Hepatocyte (in vitro differentiated cells): ENCODE measurements around the gene FOXN3. TPM values are rescaled to one million over a fixed set of nuclear protein-coding genes. Genes with fewer than 3 reads are reported as not detected.

Source experiments
- DNase-seq: peaks from one replicate; pipeline ENCODE4 v3.0.0-alpha.2; 2016; ENCODE audit warnings: low spot score
- H2AFZ ChIP-seq: fragments of 200-600 bp; sonication (generic); 2 replicates; pipeline ENCODE4 v1.6.0; 2016; ENCODE audit warnings: antibody characterized with exemption, mild to moderate bottlenecking
- H3K27ac ChIP-seq: fragments of 200-600 bp; sonication (generic); 2 replicates; pipeline ENCODE4 v1.5.1; 2016; ENCODE audit warnings: mild to moderate bottlenecking
- H3K27me3 ChIP-seq: fragments of 200-600 bp; sonication (generic); 2 replicates; pipeline ENCODE4 v1.6.1; 2016
- H3K36me3 ChIP-seq: fragments of 200-600 bp; sonication (generic); replicated peaks from 2 replicates; pipeline ENCODE4 v1.5.1; 2016; ENCODE audit warnings: low read depth; ENCODE audit not compliant: insufficient read depth
- H3K4me1 ChIP-seq: fragments of 200-600 bp; sonication (generic); 2 replicates; pipeline ENCODE4 v1.5.1; 2016; ENCODE audit warnings: mild to moderate bottlenecking, moderate library complexity; ENCODE audit not compliant: insufficient read depth
- H3K4me2 ChIP-seq: fragments of 200-600 bp; sonication (generic); 2 replicates; pipeline ENCODE4 v1.6.0; 2016
- H3K4me3 ChIP-seq: fragments of 200-600 bp; sonication (generic); 2 replicates; pipeline ENCODE4 v1.5.1; 2016; ENCODE audit warnings: mild to moderate bottlenecking
- H3K79me2 ChIP-seq: fragments of 200-600 bp; sonication (generic); 2 replicates; pipeline ENCODE4 v1.6.0; 2017; ENCODE audit warnings: mild to moderate bottlenecking
- H3K9me2 ChIP-seq: fragments of 200-600 bp; sonication (generic); replicated peaks from 2 replicates; pipeline ENCODE4 v1.6.0; 2017; ENCODE audit warnings: mild to moderate bottlenecking; ENCODE audit not compliant: insufficient read depth
- H3K9me3 ChIP-seq: fragments of 200-600 bp; sonication (generic); 2 replicates; pipeline ENCODE4 v1.5.1; 2016; ENCODE audit warnings: low read depth, mild to moderate bottlenecking
- H4K20me1 ChIP-seq: fragments of 200-600 bp; sonication (generic); 2 replicates; pipeline ENCODE4 v1.6.0; 2016; ENCODE audit warnings: mild to moderate bottlenecking; ENCODE audit not compliant: insufficient read depth, poor library complexity, severe bottlenecking
- CTCF ChIP-seq: fragments of 200-600 bp; sonication (generic); IDR thresholded peaks from 2 replicates; pipeline ENCODE4 v1.5.1; 2016; ENCODE audit warnings: antibody characterized with exemption, mild to moderate bottlenecking; ENCODE audit not compliant: poor library complexity
- EZH2 ChIP-seq: fragments of 200-600 bp; sonication (generic); IDR thresholded peaks from 2 replicates; pipeline ENCODE4 v1.6.1; 2016; ENCODE audit warnings: antibody characterized with exemption, mild to moderate bottlenecking, borderline replicate concordance
- EZH2phosphoT487 ChIP-seq: fragments of 200-600 bp; sonication (generic); IDR thresholded peaks from one replicate; pipeline ENCODE4 v1.6.1; 2018; ENCODE audit warnings: antibody characterized with exemption, mild to moderate bottlenecking, low read depth, moderate library complexity; ENCODE audit not compliant: unreplicated experiment, severe bottlenecking
- WGBS: methylation state at CpG from one replicate; pipeline ENCODE4 v1.1.6; 2016; ENCODE audit warnings: low lambda C conversion rate; ENCODE audit errors: missing lambda C conversion rate; 5-methylcytosine and 5-hydroxymethylcytosine counted together
- polyA plus RNA-seq: library from polyadenylated mRNA; unstranded; fragments of >200 nt; fragmentation: Nextera tagmentation; extraction: Ambion mirVana; gene quantifications from 2 replicates; pipeline ENCODE4 v1.2.1, GENCODE V29; 2016
- total RNA-seq: library from RNA; depleted of rRNA; stranded (reverse); fragments of >200 nt; gene quantifications from 2 replicates; pipeline ENCODE4 v1.2.3, GENCODE V29; 2014

The FOXN3 gene
- total and polyA plus RNA-seq, 2 experiments from 2014 or later, result 42.2 to 47.6 TPM

- no peak for DNase-seq
- Histone ChIP-seq H3K4me1 (peaks cover 4% of the 10 kb centered on the region), H3K9me3 (no peaks in the 10 kb centered on the region), H3K27me3 (no peaks in the 10 kb centered on the region), H3K4me2 (no peak overlapping the region), H3K4me3 (no peak overlapping the region), H3K36me3 (no peaks in the 10 kb centered on the region), H4K20me1 (no peaks in the 10 kb centered on the region), H3K27ac (no peak overlapping the region), H3K9me2 (no peaks in the 10 kb centered on the region), H3K79me2 (peaks cover 43% of the 10 kb centered on the region), H2AFZ (no peak overlapping the region)
- TF ChIP-seq EZH2phosphoT487 (no peak), EZH2 (no peak), CTCF (no peak)
- 76% methylated on average over 8 of the region's 8 CpGs for WGBS
These were observed 59.3 kb downstream of the FOXN3 start for GRCh38 chr14:89357655-89358297.

GRCh38 chr14:89356927-89357326, 60.1 kb downstream of the FOXN3 start:
- Histone ChIP-seq H3K36me3 (no peaks in the 10 kb centered on the region), H3K9me3 (no peaks in the 10 kb centered on the region), H3K4me1 (peaks cover 12% of the 10 kb centered on the region), H3K9me2 (no peaks in the 10 kb centered on the region), H3K27ac (no peak overlapping the region), H2AFZ (no peak overlapping the region), H3K27me3 (no peaks in the 10 kb centered on the region), H3K79me2 (peaks cover 47% of the 10 kb centered on the region), H3K4me2 (no peak overlapping the region), H3K4me3 (no peak overlapping the region), H4K20me1 (no peaks in the 10 kb centered on the region)
- TF ChIP-seq EZH2phosphoT487, result no peak
- TF ChIP-seq CTCF, result no peak
- no peak for TF ChIP-seq EZH2
- 98% methylated on average over 5 of the region's 5 CpGs for WGBS
- DNase-seq, result no peak

GRCh38 chr14:89356496-89356895, 60.5 kb downstream of the FOXN3 start:
- TF ChIP-seq EZH2phosphoT487 (no peak), EZH2 (no peak)
- peaks cover 14% of the 10 kb centered on the region for H3K4me1 ChIP-seq
- H3K36me3 ChIP-seq, result no peaks in the 10 kb centered on the region
- WGBS, result 98% methylated on average over 3 of the region's 3 CpGs
- H3K27ac ChIP-seq, result no peak overlapping the region
- no peak overlapping the region for H3K4me2 ChIP-seq
- no peaks in the 10 kb centered on the region for H3K9me2 ChIP-seq
- DNase-seq, result no peak
- no peak overlapping the region for H2AFZ ChIP-seq
- peaks cover 47% of the 10 kb centered on the region for H3K79me2 ChIP-seq
- H3K4me3 ChIP-seq, result no peak overlapping the region
- H3K9me3 ChIP-seq, result no peaks in the 10 kb centered on the region
- no peaks in the 10 kb centered on the region for H4K20me1 ChIP-seq
- H3K27me3 ChIP-seq, result no peaks in the 10 kb centered on the region

- Histone ChIP-seq H3K79me2 (peaks cover 59% of the 10 kb centered on the region), H4K20me1 (no peaks in the 10 kb centered on the region), H3K9me3 (no peaks in the 10 kb centered on the region), H2AFZ (no peak overlapping the region), H3K27me3 (no peaks in the 10 kb centered on the region), H3K9me2 (no peaks in the 10 kb centered on the region), H3K4me2 (no peak overlapping the region), H3K4me3 (no peak overlapping the region), H3K4me1 (peaks cover 24% of the 10 kb centered on the region), H3K36me3 (no peaks in the 10 kb centered on the region), H3K27ac (no peak overlapping the region)
- no peak for TF ChIP-seq EZH2
- no peak for TF ChIP-seq CTCF
- TF ChIP-seq EZH2phosphoT487, result no peak
- DNase-seq, result no peak
- WGBS, result 98% methylated on average over 3 of the region's 3 CpGs
These were observed 63.3 kb downstream of the FOXN3 start for GRCh38 chr14:89353766-89354113.
